ENCODE results near the gene RCBTB2.
A peak's percentile ranks its signal among the peaks of the same experiment; 100 is the strongest.

Gene RCBTB2

DNA sequence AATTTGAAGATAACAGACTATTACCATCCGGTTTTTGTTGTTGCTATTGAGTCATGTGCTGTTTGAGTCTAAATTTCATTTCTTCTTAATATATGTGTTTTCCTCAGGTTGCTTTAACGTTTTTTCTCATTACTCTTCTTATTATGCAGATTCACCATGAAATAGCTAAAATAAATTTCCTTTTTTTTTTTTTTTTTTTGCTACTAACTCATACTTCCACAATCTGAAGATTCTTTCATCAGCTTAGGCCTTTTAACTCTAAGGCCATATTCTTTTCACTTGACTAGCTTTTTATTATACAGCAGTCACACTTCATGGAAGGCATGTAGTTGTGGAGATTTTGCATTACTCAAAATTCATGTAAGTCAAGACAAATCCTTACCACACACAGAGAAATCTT lies 23.9 kb upstream of the RCBTB2 start:
- no peak for DNase-seq (ENCODE audit: low spot score)
- Mint-ChIP-seq H3K4me3 (no peak overlapping the region), H3K27me3 (ENCODE audit: low read depth) (peaks cover 26% of the 10 kb centered on the region), H3K9me3 (peaks cover 68% of the 10 kb centered on the region), H3K4me1 (ENCODE audit: low read depth) (peaks cover 27% of the 10 kb centered on the region), H3K27ac (no peak overlapping the region), H3K36me3 (ENCODE audit: low read depth) (peaks cover 50% of the 10 kb centered on the region)

- no peak for DNase-seq (ENCODE audit: low spot score)
- no peak overlapping the region for H3K4me3 Mint-ChIP-seq
- H3K9me3 Mint-ChIP-seq = peaks cover 75% of the 10 kb centered on the region
- peaks cover 17% of the 10 kb centered on the region for H3K4me1 Mint-ChIP-seq (ENCODE audit: low read depth)
- H3K27me3 Mint-ChIP-seq (ENCODE audit: low read depth) = peaks cover 24% of the 10 kb centered on the region
- H3K36me3 Mint-ChIP-seq (ENCODE audit: low read depth) = peaks cover 54% of the 10 kb centered on the region
- no peak overlapping the region for H3K27ac Mint-ChIP-seq
Measured at GRCh38 chr13:48555441-48555840, 22.6 kb upstream of the RCBTB2 start.

DNA sequence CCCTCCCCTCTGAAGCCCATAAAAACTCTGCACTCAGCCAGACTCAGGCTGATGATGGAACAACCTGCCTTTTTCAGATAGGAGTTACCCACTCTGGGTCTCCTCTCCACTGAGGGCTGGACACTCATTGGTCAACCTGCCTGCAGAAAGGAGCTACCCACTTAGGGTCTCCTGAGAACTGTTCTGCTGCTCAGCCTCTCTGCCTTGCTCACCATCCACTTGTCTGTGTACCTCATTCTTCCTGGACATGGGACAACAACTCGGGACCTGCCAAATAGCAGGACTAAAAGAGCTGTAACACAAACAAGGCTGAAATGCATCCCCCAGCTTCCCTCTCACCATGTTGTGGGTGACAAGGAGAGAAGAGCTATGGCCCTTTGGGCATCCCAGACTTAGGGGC lies 18.4 kb upstream of the RCBTB2 start:
- H3K4me3 Mint-ChIP-seq = no peak overlapping the region
- peaks cover 14% of the 10 kb centered on the region for H3K27me3 Mint-ChIP-seq (ENCODE audit: low read depth)

GRCh38 chr13:48549658-48550057 lies 16.8 kb upstream of the RCBTB2 start:
- DNase-seq (ENCODE audit: low spot score) = no peak
- peaks cover 37% of the 10 kb centered on the region for H3K9me3 Mint-ChIP-seq
- peaks cover 23% of the 10 kb centered on the region for H3K36me3 Mint-ChIP-seq (ENCODE audit: low read depth)
- H3K27me3 Mint-ChIP-seq (ENCODE audit: low read depth) = peaks cover 15% of the 10 kb centered on the region
- H3K4me1 Mint-ChIP-seq (ENCODE audit: low read depth) = peaks cover 1% of the 10 kb centered on the region
- no peak overlapping the region for H3K4me3 Mint-ChIP-seq
- no peak overlapping the region for H3K27ac Mint-ChIP-seq

More for the DNA sequence above, 18.4 kb upstream of the RCBTB2 start:
- Mint-ChIP-seq H3K27ac (no peak overlapping the region), H3K4me1 (ENCODE audit: low read depth) (peaks cover 1% of the 10 kb centered on the region), H3K9me3 (peaks cover 52% of the 10 kb centered on the region), H3K36me3 (ENCODE audit: low read depth) (peaks cover 31% of the 10 kb centered on the region)
- DNase-seq (ENCODE audit: low spot score) = no peak

DNA sequence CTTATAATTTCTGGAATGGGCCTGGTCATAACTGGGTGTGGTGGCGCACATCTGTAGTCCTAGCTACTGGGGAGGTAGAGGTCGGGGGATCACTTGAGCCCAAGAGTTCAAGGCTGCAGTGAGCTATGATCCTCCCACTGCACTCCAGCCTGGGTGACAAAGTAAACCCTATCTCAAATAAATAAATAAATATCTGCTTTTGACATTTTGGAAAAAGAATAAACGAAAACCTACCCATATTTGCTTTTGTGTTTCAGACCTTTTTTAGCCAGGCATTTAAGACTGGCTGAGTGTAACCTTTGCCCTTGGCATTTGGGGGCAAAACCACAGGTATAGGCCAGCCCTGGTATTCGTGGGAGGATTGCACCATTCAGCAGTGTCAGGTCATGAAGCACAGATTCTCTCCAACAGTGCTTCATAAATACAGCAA lies 14.8 kb upstream of the RCBTB2 start:
- Mint-ChIP-seq H3K27me3 (ENCODE audit: low read depth) (peaks cover 20% of the 10 kb centered on the region), H3K36me3 (ENCODE audit: low read depth) (peaks cover 21% of the 10 kb centered on the region), H3K27ac (no peak overlapping the region), H3K4me1 (ENCODE audit: low read depth) (peaks cover 1% of the 10 kb centered on the region), H3K4me3 (no peak overlapping the region), H3K9me3 (peaks cover 27% of the 10 kb centered on the region)
- DNase-seq (ENCODE audit: low spot score) = no peak

- no peak overlapping the region for H3K27ac Mint-ChIP-seq
- peaks cover 9% of the 10 kb centered on the region for H3K36me3 Mint-ChIP-seq (ENCODE audit: low read depth)
- no peak for DNase-seq (ENCODE audit: low spot score)
- peaks cover 1% of the 10 kb centered on the region for H3K4me1 Mint-ChIP-seq (ENCODE audit: low read depth)
- H3K27me3 Mint-ChIP-seq (ENCODE audit: low read depth) = peaks cover 20% of the 10 kb centered on the region
- H3K4me3 Mint-ChIP-seq = no peak overlapping the region
- peaks cover 13% of the 10 kb centered on the region for H3K9me3 Mint-ChIP-seq
Measured at GRCh38 chr13:48545608-48546007, 12.7 kb upstream of the RCBTB2 start.

DNA sequence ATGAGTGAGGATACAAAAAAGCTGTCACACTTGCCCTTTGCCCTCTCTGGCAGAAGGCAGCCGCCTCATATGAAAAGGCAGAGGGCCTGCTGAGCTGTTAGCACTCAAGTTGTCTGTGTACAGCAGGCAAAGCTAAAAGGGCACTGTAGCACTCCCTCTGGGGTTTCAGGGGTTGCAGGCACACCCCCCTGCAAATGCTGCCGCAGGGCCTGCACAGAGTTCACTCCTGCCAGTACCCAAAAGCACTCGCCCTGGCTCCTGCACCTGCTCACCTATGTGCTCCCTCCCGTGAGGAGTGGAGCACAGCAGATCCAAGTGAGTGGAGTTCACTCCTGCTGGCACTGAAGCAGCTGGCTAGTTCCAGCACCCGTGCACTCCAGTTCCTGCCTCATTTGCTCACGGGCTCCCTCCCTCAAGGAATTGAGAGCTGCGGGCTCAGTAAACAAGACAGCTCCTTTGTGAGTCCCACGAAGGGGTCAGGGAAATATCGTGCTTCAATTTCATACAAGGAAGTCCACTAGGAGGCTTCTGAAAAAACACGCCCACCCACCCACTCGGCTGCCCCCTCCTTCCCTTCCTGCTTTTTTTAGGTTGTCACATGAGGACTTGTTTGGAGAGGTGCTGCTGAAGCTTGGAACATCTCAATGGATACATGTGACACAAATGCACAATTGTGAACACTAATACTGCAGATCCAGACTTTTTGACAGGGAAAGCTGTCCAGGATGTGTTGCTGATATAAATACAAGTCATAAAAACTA lies 9.9 kb upstream of the RCBTB2 start:
- H3K27ac Mint-ChIP-seq = no peak overlapping the region
- H3K27me3 Mint-ChIP-seq (ENCODE audit: low read depth) = peaks cover 13% of the 10 kb centered on the region
- DNase-seq (ENCODE audit: low spot score) = no peak
- peaks cover 8% of the 10 kb centered on the region for H3K36me3 Mint-ChIP-seq (ENCODE audit: low read depth)
- H3K4me1 Mint-ChIP-seq (ENCODE audit: low read depth) = peaks cover 6% of the 10 kb centered on the region
- peaks cover 15% of the 10 kb centered on the region for H3K9me3 Mint-ChIP-seq
- no peak overlapping the region for H3K4me3 Mint-ChIP-seq

DNA sequence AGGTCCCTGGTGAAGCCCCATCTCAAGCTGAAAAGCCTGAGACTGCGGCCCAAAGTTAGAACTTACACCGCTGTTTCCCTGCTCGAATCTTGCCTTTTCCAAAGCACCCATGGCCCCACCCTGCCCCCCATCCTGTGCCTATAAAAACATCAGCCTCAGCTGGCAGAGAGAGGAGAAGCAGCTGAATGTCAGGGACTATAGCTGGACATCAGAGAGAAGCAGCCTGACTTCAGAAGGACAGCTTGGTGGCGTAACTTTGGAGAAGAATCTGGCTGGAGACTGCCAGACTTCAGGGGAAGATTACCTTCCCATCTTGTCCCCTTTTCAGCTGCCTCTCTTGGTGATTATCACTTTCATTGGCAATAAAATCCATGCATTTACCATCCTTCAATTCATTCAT lies 9.3 kb upstream of the RCBTB2 start:
- DNase-seq (ENCODE audit: low spot score) = no peak
- Mint-ChIP-seq H3K4me3 (no peak overlapping the region), H3K4me1 (ENCODE audit: low read depth) (peaks cover 6% of the 10 kb centered on the region), H3K27me3 (ENCODE audit: low read depth) (peaks cover 15% of the 10 kb centered on the region), H3K9me3 (peaks cover 21% of the 10 kb centered on the region), H3K27ac (no peak overlapping the region), H3K36me3 (ENCODE audit: low read depth) (peaks cover 8% of the 10 kb centered on the region)

GRCh38 chr13:48539550-48539949 lies 6.7 kb upstream of the RCBTB2 start:
- Mint-ChIP-seq H3K36me3 (ENCODE audit: low read depth) (peaks cover 15% of the 10 kb centered on the region), H3K27me3 (ENCODE audit: low read depth) (peaks cover 12% of the 10 kb centered on the region), H3K27ac (no peak overlapping the region), H3K9me3 (peaks cover 41% of the 10 kb centered on the region), H3K4me1 (ENCODE audit: low read depth) (peaks cover 7% of the 10 kb centered on the region), H3K4me3 (no peak overlapping the region)
- DNase-seq (ENCODE audit: low spot score) = no peak

DNA sequence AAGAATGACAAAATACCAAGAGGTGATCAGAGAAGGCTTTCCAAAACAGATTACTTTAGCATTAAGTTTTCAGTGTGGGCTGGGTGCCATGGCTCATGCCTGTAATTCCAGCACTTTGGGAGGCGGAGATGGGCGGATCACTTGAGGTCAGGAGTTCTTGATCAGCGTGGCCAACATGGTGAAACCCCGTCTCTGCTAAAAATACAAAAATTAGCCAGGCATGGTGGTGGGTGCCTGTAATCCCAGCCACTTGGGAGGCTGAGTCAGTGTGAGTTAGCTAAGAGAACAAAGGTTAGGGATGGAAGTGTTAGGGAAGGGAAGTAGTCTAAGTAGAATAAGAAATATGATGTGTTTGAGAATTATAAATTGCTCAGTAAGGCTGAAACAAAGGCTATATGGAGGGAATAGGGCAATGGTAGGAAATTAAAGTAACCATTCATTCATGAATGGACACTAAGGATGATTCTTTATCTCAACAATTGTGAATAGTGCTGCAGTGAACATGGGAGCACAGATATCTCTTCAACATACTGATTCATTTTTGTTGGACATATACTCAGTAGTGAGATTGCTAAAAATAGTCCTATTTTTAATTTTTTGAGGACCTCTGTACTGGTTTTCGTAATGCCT lies 3.9 kb upstream of the RCBTB2 start:
- H3K4me3 Mint-ChIP-seq = no peak overlapping the region
- H3K27me3 Mint-ChIP-seq (ENCODE audit: low read depth) = peaks cover 8% of the 10 kb centered on the region

DNA sequence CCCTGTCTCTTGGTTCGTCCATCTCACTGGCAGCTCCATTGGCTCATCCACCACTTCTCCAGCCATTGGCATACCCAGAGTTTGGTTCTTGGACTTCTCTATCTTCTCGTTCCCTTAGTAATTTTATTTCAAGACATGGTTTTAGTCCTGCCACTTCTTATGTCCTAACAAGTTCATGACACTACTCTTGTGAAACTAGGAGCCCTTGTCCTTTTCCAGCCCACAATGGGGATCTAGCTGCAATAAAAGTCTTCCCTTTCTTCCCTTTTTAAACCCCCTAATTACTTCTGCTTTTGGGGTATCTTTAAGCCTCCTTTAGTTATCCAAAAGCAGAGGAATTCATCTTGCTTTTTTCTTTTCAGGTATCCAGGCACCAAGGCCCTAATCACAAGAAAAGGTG lies 2.9 kb upstream of the RCBTB2 start:
- Mint-ChIP-seq H3K27me3 (ENCODE audit: low read depth) (peaks cover 8% of the 10 kb centered on the region), H3K36me3 (ENCODE audit: low read depth) (peaks cover 20% of the 10 kb centered on the region), H3K9me3 (peaks cover 41% of the 10 kb centered on the region), H3K4me3 (no peak overlapping the region), H3K27ac (no peak overlapping the region), H3K4me1 (ENCODE audit: low read depth) (peaks cover 29% of the 10 kb centered on the region)
- DNase-seq (ENCODE audit: low spot score) = no peak

More for the DNA sequence above, 3.9 kb upstream of the RCBTB2 start:
- Mint-ChIP-seq H3K4me1 (ENCODE audit: low read depth) (peaks cover 20% of the 10 kb centered on the region), H3K27ac (no peak overlapping the region), H3K36me3 (ENCODE audit: low read depth) (peaks cover 15% of the 10 kb centered on the region), H3K9me3 (peaks cover 41% of the 10 kb centered on the region)
- no peak for DNase-seq (ENCODE audit: low spot score)

GRCh38 chr13:48534911-48535501 lies 2.1 kb upstream of the RCBTB2 start:
- DNase-seq (ENCODE audit: low spot score) = no peak
- Mint-ChIP-seq H3K27me3 (ENCODE audit: low read depth) (peaks cover 8% of the 10 kb centered on the region), H3K27ac (no peak overlapping the region), H3K9me3 (peaks cover 41% of the 10 kb centered on the region), H3K36me3 (ENCODE audit: low read depth) (peaks cover 26% of the 10 kb centered on the region), H3K4me3 (no peak overlapping the region), H3K4me1 (ENCODE audit: low read depth) (peaks cover 37% of the 10 kb centered on the region)

GRCh38 chr13:48533961-48534600 lies 1.2 kb upstream of the RCBTB2 start:
- peaks cover 35% of the 10 kb centered on the region for H3K9me3 Mint-ChIP-seq
- H3K27ac Mint-ChIP-seq = peak overlapping the region; percentile 97
- H3K36me3 Mint-ChIP-seq (ENCODE audit: low read depth) = peaks cover 30% of the 10 kb centered on the region
- peaks cover 39% of the 10 kb centered on the region for H3K4me1 Mint-ChIP-seq (ENCODE audit: low read depth)
- peak overlapping the region; percentile 91 for H3K4me3 Mint-ChIP-seq
- no peak for DNase-seq (ENCODE audit: low spot score)
- peaks cover 5% of the 10 kb centered on the region for H3K27me3 Mint-ChIP-seq (ENCODE audit: low read depth)

DNA sequence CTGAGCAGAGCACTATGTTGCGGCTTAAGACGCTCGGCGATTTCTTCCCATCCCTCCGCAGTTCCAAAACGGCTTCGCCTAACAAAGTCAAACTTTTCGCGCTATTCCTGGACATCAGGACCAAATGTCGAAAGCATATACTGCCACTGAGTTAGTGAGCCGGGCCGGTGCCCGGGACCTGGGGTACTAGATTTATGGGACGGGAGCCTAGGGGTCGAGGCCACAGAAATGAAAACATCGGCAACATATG lies 699 bp downstream of the RCBTB2 start:
- Mint-ChIP-seq H3K27ac (peak overlapping the region; percentile 97), H3K9me3 (peaks cover 20% of the 10 kb centered on the region), H3K36me3 (ENCODE audit: low read depth) (peaks cover 26% of the 10 kb centered on the region), H3K4me3 (peak overlapping the region; percentile 91), H3K4me1 (ENCODE audit: low read depth) (peaks cover 45% of the 10 kb centered on the region), H3K27me3 (ENCODE audit: low read depth) (peaks cover 2% of the 10 kb centered on the region)
- DNase-seq (ENCODE audit: low spot score) = no peak

Data from T-helper 2 cell treated with Interferon-gamma antibody and Interleukin-4, amounts not matched to agents 5 μg/mL and 100 μg/mL, for 36 hours (primary cell).